HCT116 (cell line): ENCODE results near the gene FGFBP2. TPM values are rescaled to one million over a fixed set of nuclear protein-coding genes. Genes with fewer than 3 reads are reported as not detected.

Source experiments
- ATAC-seq: fragments of 200-7000 bp; cut with Tn5 transposase; 2 replicates; pipeline ENCODE4 v1.9.1; 2020; ENCODE audit warnings: mild to moderate bottlenecking, moderate library complexity
- BruUV-seq: library from RNA; stranded (reverse); fragments of 400-500 nt; replicated peaks from 2 replicates; lab custom pipeline; 2021; lab: Mats Ljungman, UMichigan
- CTCF ChIA-PET: fragments of 300-600 bp; sonication (Branson Sonifier 250); formaldehyde crosslinking; loops from one replicate; lab custom pipeline; 2021; ENCODE audit warnings: antibody characterized with exemption; lab: Charles Lee
- POLR2A ChIA-PET: fragments of 300-600, 350-600 bp; sonication (Branson Sonifier 250); formaldehyde crosslinking; loops from one replicate; lab custom pipeline; 2021; ENCODE audit warnings: antibody characterized with exemption; lab: Charles Lee
- RAD21 ChIA-PET, 2 experiments: fragments of 300-600 bp; sonication (Branson Sonifier 250); formaldehyde crosslinking; loops; one replicate each; lab custom pipeline; 2023; ENCODE audit warnings: low total read pairs in 2 of 2; ENCODE audit not compliant: uncharacterized antibody in 2 of 2, unreplicated experiment in 2 of 2, low non-redundant PET in 1 of 2; lab: Charles Lee
- DNase-seq: peaks from one replicate; pipeline ENCODE4 v3.0.0-alpha.2; 2010; ENCODE audit warnings: low read depth, low spot score
- H2AFZ ChIP-seq: fragments of 200-600 bp; shearing (Covaris generic), sonication (generic); 2 replicates; pipeline ENCODE4 v1.6.1; 2017; ENCODE audit warnings: low read depth, mixed run types, mixed read lengths, antibody characterized with exemption, low read length; ENCODE audit not compliant: poor library complexity, severe bottlenecking
- H3K27ac ChIP-seq: 2 replicates; pipeline ENCODE4 v1.5.1; 2012; ENCODE audit warnings: low read depth, low read length
- H3K27me3 ChIP-seq: fragments of 200-600 bp; sonication (generic); 2 replicates; pipeline ENCODE4 v1.6.1; 2016; ENCODE audit warnings: mixed run types, low read length, mixed read lengths; ENCODE audit not compliant: insufficient read depth
- H3K36me3 ChIP-seq, 2 experiments: fragments of 200-500 bp in 1 of 2; fragments of 200-600 bp in 1 of 2; sonication (Bioruptor generic) in 1 of 2; sonication (generic) in 1 of 2; 2 replicates each; pipeline versions ENCODE4 v1.5.1 to v1.6.1; 2014 to 2016; ENCODE audit warnings: low read length in 2 of 2, inconsistent platforms in 1 of 2, mixed read lengths in 1 of 2, mixed run types in 1 of 2; ENCODE audit not compliant: insufficient read depth in 2 of 2, control insufficient read depth in 1 of 2
- H3K4me1 ChIP-seq, 2 experiments: fragments of 200-600 bp in 1 of 2; sonication (generic) in 1 of 2; 2 replicates each; pipeline versions ENCODE4 v1.5.1 to v1.6.1; 2012 to 2017; ENCODE audit warnings: low read length in 2 of 2, inconsistent platforms in 1 of 2, mild to moderate bottlenecking in 1 of 2, mixed read lengths in 1 of 2, mixed run types in 1 of 2, moderate library complexity in 1 of 2; ENCODE audit not compliant: insufficient read depth in 2 of 2, control insufficient read depth in 1 of 2
- H3K4me2 ChIP-seq: fragments of 200-600 bp; sonication (generic); 2 replicates; pipeline ENCODE4 v1.6.1; 2017; ENCODE audit warnings: mixed run types, low read length, mixed read lengths
- H3K4me3 ChIP-seq, 2 experiments: fragments of 200-600 bp in 1 of 2; sonication (generic) in 1 of 2; replicated peaks in 1 of 2; 2 replicates each; pipeline ENCODE4 v1.5.1; 2011 to 2016; ENCODE audit warnings: low read length in 2 of 2, control low read depth in 1 of 2, low read depth in 1 of 2, mild to moderate bottlenecking in 1 of 2, mixed read lengths in 1 of 2, mixed run types in 1 of 2
- H3K79me2 ChIP-seq: fragments of 200-600 bp; sonication (generic); 2 replicates; pipeline ENCODE4 v1.6.1; 2017; ENCODE audit warnings: mild to moderate bottlenecking, mixed run types, low read length, moderate library complexity, mixed read lengths; ENCODE audit not compliant: insufficient read depth
- H3K9ac ChIP-seq: fragments of 200-600 bp; sonication (generic); 2 replicates; pipeline ENCODE4 v1.6.1; 2016; ENCODE audit warnings: low read length, mixed read lengths
- H3K9me2 ChIP-seq: fragments of 200-600 bp; sonication (generic), shearing (Covaris generic); 2 replicates; pipeline ENCODE4 v1.6.1; 2017; ENCODE audit warnings: mixed run types, mild to moderate bottlenecking, moderate library complexity; ENCODE audit not compliant: insufficient read depth
- H3K9me3 ChIP-seq, 2 experiments: fragments of 200-500 bp in 1 of 2; fragments of 200-600 bp in 1 of 2; sonication (Bioruptor generic) in 1 of 2; sonication (generic) in 1 of 2; 2 replicates each; pipeline ENCODE4 v1.6.1; 2014 to 2017; ENCODE audit warnings: low read length in 2 of 2, mixed read lengths in 2 of 2, inconsistent platforms in 1 of 2, low read depth in 1 of 2, mild to moderate bottlenecking in 1 of 2, mixed run types in 1 of 2, moderate library complexity in 1 of 2; ENCODE audit not compliant: control insufficient read depth in 1 of 2, insufficient read depth in 1 of 2
- H4K20me1 ChIP-seq: fragments of 200-600 bp; sonication (generic), shearing (Covaris generic); 2 replicates; pipeline ENCODE4 v1.6.1; 2017; ENCODE audit warnings: mixed run types, mild to moderate bottlenecking, moderate library complexity; ENCODE audit not compliant: insufficient read depth
- CBX3 ChIP-seq: IDR thresholded peaks from 2 replicates; pipeline ENCODE4 v1.6.1; 2012; ENCODE audit warnings: low read depth
- CEBPB ChIP-seq: IDR thresholded peaks from 2 replicates; pipeline ENCODE4 v1.6.1; 2012; ENCODE audit warnings: low read depth
- EGR1 ChIP-seq: IDR thresholded peaks from 2 replicates; pipeline ENCODE4 v1.6.1; 2012; ENCODE audit warnings: low read depth
- ELF1 ChIP-seq: IDR thresholded peaks from 2 replicates; pipeline ENCODE4 v1.6.1; 2012; ENCODE audit warnings: low read depth, borderline replicate concordance
- EZH2 ChIP-seq: fragments of 200-600 bp; sonication (generic); IDR thresholded peaks from 2 replicates; pipeline ENCODE4 v1.6.1; 2017; ENCODE audit warnings: antibody characterized with exemption, mixed run types
- FOSL1 ChIP-seq: IDR thresholded peaks from 2 replicates; pipeline ENCODE4 v1.6.1; 2012; ENCODE audit warnings: low read depth
- JUND ChIP-seq: IDR thresholded peaks from 2 replicates; pipeline ENCODE4 v1.6.1; 2012
- MAX ChIP-seq: IDR thresholded peaks from 2 replicates; pipeline ENCODE4 v1.6.1; 2012
- POLR2AphosphoS5 ChIP-seq: IDR thresholded peaks from 2 replicates; pipeline ENCODE4 v1.6.1; 2011; ENCODE audit warnings: mild to moderate bottlenecking, low read depth, low read length, moderate library complexity
- RAD21 ChIP-seq: IDR thresholded peaks from 2 replicates; pipeline ENCODE4 v1.6.1; 2012; ENCODE audit warnings: low read depth, mild to moderate bottlenecking
- SP1 ChIP-seq: IDR thresholded peaks from 2 replicates; pipeline ENCODE4 v1.6.1; 2012; ENCODE audit warnings: low read depth
- SRF ChIP-seq: IDR thresholded peaks from 2 replicates; pipeline ENCODE4 v1.6.1; 2012; ENCODE audit warnings: low read depth
- TCF7L2 ChIP-seq: IDR thresholded peaks from 2 replicates; pipeline ENCODE4 v1.7.0; 2011; ENCODE audit warnings: borderline replicate concordance, inconsistent platforms; ENCODE audit not compliant: insufficient read depth, insufficient read length; ENCODE audit errors: extremely low read depth
- YY1 ChIP-seq: IDR thresholded peaks from 2 replicates; pipeline ENCODE4 v1.6.1; 2011; ENCODE audit warnings: low read length, low read depth, moderate library complexity, mild to moderate bottlenecking; ENCODE audit not compliant: insufficient replicate concordance; ENCODE audit errors: extremely low read depth
- ZBTB33 ChIP-seq: IDR thresholded peaks from 2 replicates; pipeline ENCODE4 v1.6.1; 2011; ENCODE audit warnings: mild to moderate bottlenecking, low read length, moderate library complexity; ENCODE audit not compliant: insufficient replicate concordance; ENCODE audit errors: extremely low read depth
- ZFX ChIP-seq: fragments of 450-650 bp; IDR thresholded peaks from 2 replicates; pipeline ENCODE4 v1.6.1; 2017
- ZNF274 ChIP-seq: fragments of 200-500 bp; sonication (Bioruptor generic); IDR thresholded peaks from 2 replicates; pipeline ENCODE4 v1.6.1; 2014; ENCODE audit warnings: mild to moderate bottlenecking, low read depth, low read length, inconsistent platforms
- intact Hi-C: fragments of 100-400 bp; cut with micrococcal nuclease; formaldehyde crosslinking; loops from 2 replicates; pipeline ENCODE4 v1.10.0; 2022
- total RNA-seq: library from RNA; stranded (reverse); gene quantifications from one replicate; pipeline ENCODE4 v1.2.1, GENCODE V29; 2021; ENCODE audit not compliant: unreplicated experiment

Gene FGFBP2
- total RNA-seq, 1 experiment from 2014 or later: not detected

DNA sequence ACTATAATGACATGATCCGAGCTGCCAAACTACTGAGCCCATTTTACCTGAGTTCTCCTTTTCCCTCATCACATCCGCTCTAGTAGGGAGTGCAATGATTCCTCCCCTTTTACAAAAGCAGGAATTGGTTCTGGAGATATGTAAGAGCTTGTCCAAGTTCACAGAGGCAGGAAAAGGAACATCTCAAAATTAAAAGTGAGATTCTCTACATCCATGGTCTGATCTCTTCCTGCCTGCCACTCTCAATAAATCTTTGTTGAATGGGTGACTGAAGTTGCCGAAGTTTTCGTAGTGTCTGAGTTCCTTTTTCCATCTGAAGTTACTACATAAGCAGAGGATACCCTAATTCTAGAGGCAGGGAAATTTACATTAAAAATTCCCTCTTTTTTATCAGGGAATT is 24.3 kb downstream of the FGFBP2 start, which contains the start of gene FGFBP1:
FGFBP1 (minus strand) TSS at position 101 of the 400 bp plus-strand sequence. CDS start 2,108 bp downstream, outside the sequence.
- Histone ChIP-seq H3K79me2 (no peaks in the 10 kb centered on the region), H3K4me2 (peak within 1 kb of the TSS; percentile 78), H3K4me1 (peaks cover 11 to 28% of the 10 kb centered on the region in 2 experiments), H3K9me3 (no peaks in the 10 kb centered on the region), H2AFZ (peak within 1 kb of the TSS; percentile 55), H3K36me3 (no peaks in the 10 kb centered on the region), H3K9me2 (no peaks in the 10 kb centered on the region), H3K9ac (peak within 1 kb of the TSS; percentile 41), H4K20me1 (no peaks in the 10 kb centered on the region), H3K27me3 (no peaks in the 10 kb centered on the region), H3K27ac (0 out of 2 replicates have a peak within 1 kb of the TSS, but pooled peaks have one; percentile 15), H3K4me3 (peak within 1 kb of the TSS; percentile 18 to 45)
- CTCF ChIA-PET: interaction anchor here (1.0 to 1.7 kb wide), 3 partner anchors 17 to 133 kb away, joined by 7 to 8 read pairs (median 7); no protein-coding TSS in a partner anchor
- no peak for DNase-seq
- BruUV-seq: no TSS peak
- POLR2A ChIA-PET: interaction anchor here (0.9 to 1.3 kb wide), 3 partner anchors 16 to 132 kb away, joined by 3 to 4 read pairs (median 4); no protein-coding TSS in a partner anchor
- intact Hi-C loops: loop anchor here (5.0 kb wide), 1 partner anchor 46 kb away; no protein-coding TSS in a partner anchor
- no peak for ATAC-seq
- RAD21 ChIA-PET: interaction anchor here in 1 of 2 experiments (2.1 kb wide), 1 partner anchor 56 kb away, joined by 5 read pairs; no protein-coding TSS in a partner anchor
- TF ChIP-seq ZFX (no peak), SRF (no peak), YY1 (no peak), CEBPB (no peak), TCF7L2 (no peak), FOSL1 (no peak), CBX3 (no peak), EZH2 (no peak), EGR1 (no peak), POLR2AphosphoS5 (no peak), ZNF274 (no peak), MAX (no peak), SP1 (no peak), ZBTB33 (no peak), ELF1 (no peak), JUND (no peak), RAD21 (no peak)
- TF ChIP-seq, all 23 proteins: peak for 0
